ENCODE measurements around the gene MED12. TPM values are rescaled to one million over a fixed set of nuclear protein-coding genes. Genes with fewer than 3 reads are reported as not detected.

The MED12 gene
- total RNA-seq, 4 donors from 2014 or later: 23.7 to 34.2 (median 28.2) TPM

DNA sequence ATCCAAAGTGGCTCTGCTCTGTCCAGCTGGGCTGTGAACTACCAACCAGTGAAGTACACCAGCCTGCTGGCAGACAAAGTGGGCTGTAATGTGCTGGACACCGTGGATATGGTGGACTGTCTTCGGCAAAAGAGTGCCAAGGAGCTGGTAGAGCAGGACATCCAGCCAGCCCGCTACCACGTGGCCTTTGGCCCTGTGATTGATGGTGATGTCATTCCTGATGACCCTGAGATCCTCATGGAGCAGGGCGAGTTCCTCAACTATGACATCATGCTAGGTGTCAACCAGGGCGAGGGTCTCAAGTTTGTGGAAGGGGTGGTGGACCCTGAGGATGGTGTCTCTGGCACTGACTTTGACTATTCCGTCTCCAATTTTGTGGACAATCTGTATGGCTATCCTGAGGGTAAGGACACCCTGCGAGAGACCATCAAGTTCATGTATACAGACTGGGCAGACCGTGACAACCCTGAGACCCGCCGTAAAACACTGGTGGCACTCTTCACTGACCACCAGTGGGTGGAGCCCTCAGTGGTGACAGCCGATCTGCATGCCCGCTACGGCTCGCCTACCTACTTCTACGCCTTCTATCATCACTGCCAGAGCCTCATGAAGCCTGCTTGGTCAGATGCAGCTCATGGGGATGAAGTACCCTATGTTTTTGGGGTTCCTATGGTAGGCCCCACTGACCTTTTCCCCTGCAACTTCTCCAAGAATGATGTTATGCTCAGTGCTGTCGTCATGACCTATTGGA, 48.8 kb downstream of the MED12 start:
- intact Hi-C loops (cut with DNase I): no loop called here
- Histone ChIP-seq H3K4me1 (no peaks in the 10 kb centered on the region), H3K9me3 (no peaks in the 10 kb centered on the region), H3K27me3 (no peaks in the 10 kb centered on the region), H3K36me3 (peaks cover 0 to 5% (median 0%) of the 10 kb centered on the region in 4 donors), H3K4me3 (no peak overlapping the region), H3K27ac (replicated peaks in 1 of 4) (no peak overlapping the region)
- WGBS: 87% methylated on average over 14 of the region's 17 CpGs
- TF ChIP-seq EP300 (IDR thresholded peaks at IDR 0.05) (no peak), POLR2A (IDR thresholded peaks at IDR 0.05; ENCODE audit: low read depth) (no peak), POLR2AphosphoS5 (IDR thresholded peaks at IDR 0.05) (no peak)
- TF ChIP-seq, protein P1, sequence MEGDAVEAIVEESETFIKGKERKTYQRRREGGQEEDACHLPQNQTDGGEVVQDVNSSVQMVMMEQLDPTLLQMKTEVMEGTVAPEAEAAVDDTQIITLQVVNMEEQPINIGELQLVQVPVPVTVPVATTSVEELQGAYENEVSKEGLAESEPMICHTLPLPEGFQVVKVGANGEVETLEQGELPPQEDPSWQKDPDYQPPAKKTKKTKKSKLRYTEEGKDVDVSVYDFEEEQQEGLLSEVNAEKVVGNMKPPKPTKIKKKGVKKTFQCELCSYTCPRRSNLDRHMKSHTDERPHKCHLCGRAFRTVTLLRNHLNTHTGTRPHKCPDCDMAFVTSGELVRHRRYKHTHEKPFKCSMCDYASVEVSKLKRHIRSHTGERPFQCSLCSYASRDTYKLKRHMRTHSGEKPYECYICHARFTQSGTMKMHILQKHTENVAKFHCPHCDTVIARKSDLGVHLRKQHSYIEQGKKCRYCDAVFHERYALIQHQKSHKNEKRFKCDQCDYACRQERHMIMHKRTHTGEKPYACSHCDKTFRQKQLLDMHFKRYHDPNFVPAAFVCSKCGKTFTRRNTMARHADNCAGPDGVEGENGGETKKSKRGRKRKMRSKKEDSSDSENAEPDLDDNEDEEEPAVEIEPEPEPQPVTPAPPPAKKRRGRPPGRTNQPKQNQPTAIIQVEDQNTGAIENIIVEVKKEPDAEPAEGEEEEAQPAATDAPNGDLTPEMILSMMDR (IDR thresholded peaks at IDR 0.05): no peak
- no peak for DNase-seq (ENCODE audit: extremely low spot score)

DNA sequence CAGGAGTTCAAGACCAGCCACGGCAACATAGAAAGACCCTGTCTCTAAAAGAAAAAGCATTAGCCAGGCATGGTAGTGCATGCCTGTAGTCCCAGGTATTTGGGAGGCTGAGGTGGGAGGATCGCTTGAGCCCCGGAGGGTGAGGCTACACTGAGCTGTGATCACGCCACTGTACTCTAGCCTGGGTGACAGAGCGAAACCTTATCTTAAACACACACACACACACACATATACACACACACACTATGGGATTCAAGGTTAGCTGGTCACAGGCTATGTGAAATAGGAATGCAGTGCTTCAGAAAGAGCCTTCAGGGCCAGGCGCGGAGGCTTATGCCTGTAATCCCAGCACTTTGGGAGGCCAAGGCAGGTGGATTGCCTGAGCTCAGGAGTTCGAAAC, 49.7 kb downstream of the MED12 start:
- no peak for DNase-seq (ENCODE audit: extremely low spot score)
- Histone ChIP-seq H3K9me3 (no peaks in the 10 kb centered on the region), H3K36me3 (peaks cover 0 to 5% (median 0%) of the 10 kb centered on the region in 4 donors), H3K4me1 (no peaks in the 10 kb centered on the region), H3K27ac (replicated peaks in 1 of 4) (no peak overlapping the region), H3K27me3 (no peaks in the 10 kb centered on the region), H3K4me3 (no peak overlapping the region)
- TF ChIP-seq POLR2AphosphoS5 (IDR thresholded peaks at IDR 0.05): no peak
- no peak for TF ChIP-seq POLR2A (IDR thresholded peaks at IDR 0.05; ENCODE audit: low read depth)
- TF ChIP-seq, protein P1 (IDR thresholded peaks at IDR 0.05): no peak
- no peak for TF ChIP-seq EP300 (IDR thresholded peaks at IDR 0.05)
- intact Hi-C loops (cut with DNase I): no loop called here
- whole genome bisulfite sequencing: 96% methylated on average over 8 of the region's 8 CpGs

- TF ChIP-seq POLR2AphosphoS5 (IDR thresholded peaks at IDR 0.05) (no peak), EP300 (IDR thresholded peaks at IDR 0.05) (no peak), POLR2A (IDR thresholded peaks at IDR 0.05; ENCODE audit: low read depth) (no peak)
- TF ChIP-seq, protein P1 (IDR thresholded peaks at IDR 0.05): no peak
- no peaks in the 10 kb centered on the region for H3K9me3 ChIP-seq
- no peak for DNase-seq (ENCODE audit: extremely low spot score)
- 92% methylated on average over 20 of the region's 22 CpGs for WGBS
- no peaks in the 10 kb centered on the region for H3K27me3 ChIP-seq
- H3K4me1 ChIP-seq: no peaks in the 10 kb centered on the region
- no peak overlapping the region for H3K4me3 ChIP-seq
- H3K27ac ChIP-seq (replicated peaks in 1 of 4): no peak overlapping the region
- peaks cover 0 to 5% (median 0%) of the 10 kb centered on the region in 4 donors for H3K36me3 ChIP-seq
- intact Hi-C loops (cut with DNase I): no loop called here
These were observed 51.2 kb downstream of the MED12 start for GRCh38 chrX:71169586-71169985.

DNA sequence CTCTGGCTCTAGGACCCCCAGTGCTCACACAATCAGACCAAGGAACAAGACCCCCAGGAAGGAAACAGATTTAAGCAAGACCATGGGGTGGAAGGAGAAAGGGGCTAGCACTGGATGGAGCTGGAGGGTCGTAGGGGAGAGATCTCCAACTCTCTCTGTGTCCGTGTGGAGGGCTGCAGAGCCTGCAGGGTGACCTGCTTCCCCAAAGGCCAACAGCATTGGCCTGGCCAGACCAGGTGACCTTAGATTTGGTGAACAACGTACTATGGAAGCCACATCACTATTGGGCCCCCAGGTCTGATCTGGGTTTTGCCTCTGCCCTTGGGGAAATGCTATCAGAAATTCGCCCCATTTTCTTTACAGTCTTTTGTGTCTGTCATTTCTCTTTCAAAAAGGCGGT, 52.3 kb downstream of the MED12 start:
- 77% methylated on average over 5 of the region's 5 CpGs for WGBS

More for the DNA sequence above, 52.3 kb downstream of the MED12 start:
- H3K4me1 ChIP-seq: no peaks in the 10 kb centered on the region
- DNase-seq (ENCODE audit: extremely low spot score): no peak
- intact Hi-C loops (cut with DNase I): loop anchor here (10.0 kb wide), 2 partner anchors 176 to 194 kb away; partner anchors contain the start of gene TAF1
- H3K27ac ChIP-seq (replicated peaks in 1 of 4): no peak overlapping the region
- no peak overlapping the region for H3K4me3 ChIP-seq
- no peaks in the 10 kb centered on the region for H3K27me3 ChIP-seq
- no peaks in the 10 kb centered on the region for H3K9me3 ChIP-seq
- no peak for TF ChIP-seq POLR2AphosphoS5 (IDR thresholded peaks at IDR 0.05)
- TF ChIP-seq EP300 (IDR thresholded peaks at IDR 0.05): no peak
- TF ChIP-seq, protein P1 (IDR thresholded peaks at IDR 0.05): no peak
- no peak for TF ChIP-seq POLR2A (IDR thresholded peaks at IDR 0.05; ENCODE audit: low read depth)
- peaks cover 0 to 5% (median 0%) of the 10 kb centered on the region in 4 donors for H3K36me3 ChIP-seq

Measured in esophagus muscularis mucosa (tissue), 4 donors.